Superior temporal gyrus (tissue), 1 donor: ENCODE measurements around the gene NTMT1.

Source experiments
- DNase-seq: peaks from one replicate; pipeline ENCODE4 v3.0.0-alpha.2; 2016; ENCODE audit errors: extremely low spot score

The NTMT1 gene

GRCh38 chr9:129637102-129637501 lies 11.1 kb downstream of the NTMT1 start:
- no peak for DNase-seq

- no peak for DNase-seq
Observed at GRCh38 chr9:129637673-129638439, 11.9 kb downstream of the NTMT1 start.

GRCh38 chr9:129639034-129639630 lies 13.2 kb downstream of the NTMT1 start:
- no peak for DNase-seq

GRCh38 chr9:129639756-129640085 lies 13.8 kb downstream of the NTMT1 start:
- DNase-seq = no peak

- DNase-seq = no peak
Observed at GRCh38 chr9:129640086-129640870, 14.3 kb downstream of the NTMT1 start.

GRCh38 chr9:129640871-129641749 lies 15.1 kb downstream of the NTMT1 start:
- DNase-seq = no peak

- peak; percentile 95 for DNase-seq
Observed at GRCh38 chr9:129641750-129642585, 16.0 kb downstream of the NTMT1 start, which contains the start of gene ASB6. ASB6 (minus strand) TSS chr9:129642151; CDS start chr9:129641999, 152 bp downstream.

GRCh38 chr9:129643706-129644105 lies 17.7 kb downstream of the NTMT1 start:
- no peak for DNase-seq

- DNase-seq = no peak
Observed at GRCh38 chr9:129644365-129644764, 18.4 kb downstream of the NTMT1 start.

- DNase-seq = no peak
Observed at GRCh38 chr9:129644902-129645301, 18.9 kb downstream of the NTMT1 start.

- DNase-seq = no peak
Observed at GRCh38 chr9:129646252-129646651, 20.3 kb downstream of the NTMT1 start.

GRCh38 chr9:129646654-129647053 lies 20.7 kb downstream of the NTMT1 start:
- no peak for DNase-seq

GRCh38 chr9:129647635-129648034 lies 21.7 kb downstream of the NTMT1 start:
- DNase-seq = no peak

- DNase-seq = no peak
Observed at GRCh38 chr9:129648092-129648763, 22.3 kb downstream of the NTMT1 start.

GRCh38 chr9:129648764-129649115 lies 22.8 kb downstream of the NTMT1 start:
- no peak for DNase-seq

GRCh38 chr9:129649726-129650679 lies 24.0 kb downstream of the NTMT1 start:
- DNase-seq = no peak

- DNase-seq = no peak
Observed at GRCh38 chr9:129650680-129651235, 24.8 kb downstream of the NTMT1 start.

- no peak for DNase-seq
Observed at GRCh38 chr9:129653823-129654553, 28.0 kb downstream of the NTMT1 start.
